BE2C (cell line): Measurements from ENCODE around the gene ISYNA1.

Experiments
- DNase-seq: peaks from one replicate; pipeline ENCODE4 v3.0.0-alpha.2; 2020
- H3K27me3 ChIP-seq: fragments of 250-450 bp; sonication (Bioruptor Pico); 2 replicates; pipeline ENCODE4 v1.5.1; 2020; ENCODE audit warnings: mild to moderate bottlenecking
- H3K36me3 ChIP-seq: fragments of 250-450 bp; sonication (Bioruptor Pico); 2 replicates; pipeline ENCODE4 v1.5.1; 2020; ENCODE audit warnings: mild to moderate bottlenecking
- H3K4me1 ChIP-seq: fragments of 250-450 bp; sonication (Bioruptor Pico); 2 replicates; pipeline ENCODE4 v1.5.1; 2020
- H3K4me3 ChIP-seq: 2 replicates; pipeline ENCODE4 v1.5.1; 2011; ENCODE audit warnings: low read depth, low read length
- H3K9me3 ChIP-seq: fragments of 250-450 bp; sonication (Bioruptor Pico); 2 replicates; pipeline ENCODE4 v1.5.1; 2020
- TF ChIP-seq, protein P1 (sequence below): IDR thresholded peaks from 2 replicates; pipeline ENCODE4 v1.5.1; 2012; ENCODE audit warnings: mild to moderate bottlenecking, low read depth, low read length

ISYNA1 gene

DNA sequence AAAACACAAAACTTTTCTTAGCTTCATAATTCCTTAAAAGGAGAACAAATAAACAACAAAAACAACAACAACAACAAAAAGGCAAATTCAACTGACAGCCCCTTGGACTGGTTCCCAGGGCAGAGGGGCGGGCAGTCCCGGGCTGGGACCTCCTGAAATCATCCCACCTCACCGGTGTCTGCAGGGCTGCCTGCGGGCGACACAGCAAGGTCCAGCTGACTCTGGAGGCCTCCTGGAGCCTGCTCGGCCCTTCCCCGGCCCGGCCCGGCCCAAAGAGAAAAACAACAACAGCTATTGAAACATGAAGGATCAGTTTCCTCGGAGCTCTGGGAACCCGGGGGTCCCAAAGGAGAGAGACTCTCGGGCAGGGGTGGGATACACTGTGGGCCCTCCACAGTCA lies 5.0 kb upstream of the ISYNA1 start:
- Histone ChIP-seq H3K9me3 (no peaks in the 10 kb centered on the region), H3K4me3 (no peak overlapping the region), H3K27me3 (no peaks in the 10 kb centered on the region), H3K4me1 (no peaks in the 10 kb centered on the region), H3K36me3 (peaks cover 18% of the 10 kb centered on the region)
- TF ChIP-seq, protein P1, sequence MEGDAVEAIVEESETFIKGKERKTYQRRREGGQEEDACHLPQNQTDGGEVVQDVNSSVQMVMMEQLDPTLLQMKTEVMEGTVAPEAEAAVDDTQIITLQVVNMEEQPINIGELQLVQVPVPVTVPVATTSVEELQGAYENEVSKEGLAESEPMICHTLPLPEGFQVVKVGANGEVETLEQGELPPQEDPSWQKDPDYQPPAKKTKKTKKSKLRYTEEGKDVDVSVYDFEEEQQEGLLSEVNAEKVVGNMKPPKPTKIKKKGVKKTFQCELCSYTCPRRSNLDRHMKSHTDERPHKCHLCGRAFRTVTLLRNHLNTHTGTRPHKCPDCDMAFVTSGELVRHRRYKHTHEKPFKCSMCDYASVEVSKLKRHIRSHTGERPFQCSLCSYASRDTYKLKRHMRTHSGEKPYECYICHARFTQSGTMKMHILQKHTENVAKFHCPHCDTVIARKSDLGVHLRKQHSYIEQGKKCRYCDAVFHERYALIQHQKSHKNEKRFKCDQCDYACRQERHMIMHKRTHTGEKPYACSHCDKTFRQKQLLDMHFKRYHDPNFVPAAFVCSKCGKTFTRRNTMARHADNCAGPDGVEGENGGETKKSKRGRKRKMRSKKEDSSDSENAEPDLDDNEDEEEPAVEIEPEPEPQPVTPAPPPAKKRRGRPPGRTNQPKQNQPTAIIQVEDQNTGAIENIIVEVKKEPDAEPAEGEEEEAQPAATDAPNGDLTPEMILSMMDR, result no peak
- DNase-seq, result no peak

DNA sequence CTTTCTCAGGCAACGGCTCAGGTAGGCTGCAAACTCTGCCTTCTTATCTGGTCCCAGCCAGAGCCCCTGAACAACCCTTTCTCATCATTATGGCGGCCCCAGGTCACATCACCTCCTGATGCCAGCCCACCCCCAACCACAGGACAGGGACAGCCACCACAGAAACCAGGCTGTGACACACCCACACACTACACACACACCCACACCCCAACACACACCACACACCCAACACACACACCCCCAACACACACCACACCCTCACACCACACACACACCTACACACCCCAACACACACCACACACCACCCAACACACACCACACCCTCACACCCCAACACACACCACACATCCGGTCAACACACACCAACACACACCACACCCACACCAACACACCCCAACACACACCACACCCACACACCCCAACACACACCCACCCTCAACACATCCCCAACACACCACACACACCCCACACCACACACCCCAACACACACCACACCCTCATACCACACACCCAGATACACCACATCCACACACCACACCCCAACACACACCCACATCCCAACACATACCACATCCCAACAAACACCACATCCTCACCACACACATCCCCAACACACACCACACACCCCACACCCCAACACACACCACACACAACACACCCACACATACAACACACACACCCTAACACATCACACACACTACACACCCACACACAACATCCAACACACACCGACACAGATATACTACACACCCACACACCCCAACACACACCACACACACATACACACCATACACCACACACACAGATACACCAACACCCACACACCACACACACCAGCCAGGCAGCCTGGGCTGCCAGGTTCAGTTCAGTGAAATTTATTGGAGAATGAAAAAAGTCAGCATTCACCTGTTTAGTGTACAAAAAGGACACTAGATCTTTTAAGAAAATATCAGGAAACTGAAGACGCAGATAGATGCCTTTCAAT lies 4.2 kb upstream of the ISYNA1 start:
- H3K4me1 ChIP-seq, result no peaks in the 10 kb centered on the region
- H3K27me3 ChIP-seq, result no peaks in the 10 kb centered on the region
- H3K36me3 ChIP-seq, result peaks cover 18% of the 10 kb centered on the region
- no peak for DNase-seq
- H3K9me3 ChIP-seq, result no peaks in the 10 kb centered on the region
- TF ChIP-seq, protein P1, result no peak
- no peak overlapping the region for H3K4me3 ChIP-seq

DNA sequence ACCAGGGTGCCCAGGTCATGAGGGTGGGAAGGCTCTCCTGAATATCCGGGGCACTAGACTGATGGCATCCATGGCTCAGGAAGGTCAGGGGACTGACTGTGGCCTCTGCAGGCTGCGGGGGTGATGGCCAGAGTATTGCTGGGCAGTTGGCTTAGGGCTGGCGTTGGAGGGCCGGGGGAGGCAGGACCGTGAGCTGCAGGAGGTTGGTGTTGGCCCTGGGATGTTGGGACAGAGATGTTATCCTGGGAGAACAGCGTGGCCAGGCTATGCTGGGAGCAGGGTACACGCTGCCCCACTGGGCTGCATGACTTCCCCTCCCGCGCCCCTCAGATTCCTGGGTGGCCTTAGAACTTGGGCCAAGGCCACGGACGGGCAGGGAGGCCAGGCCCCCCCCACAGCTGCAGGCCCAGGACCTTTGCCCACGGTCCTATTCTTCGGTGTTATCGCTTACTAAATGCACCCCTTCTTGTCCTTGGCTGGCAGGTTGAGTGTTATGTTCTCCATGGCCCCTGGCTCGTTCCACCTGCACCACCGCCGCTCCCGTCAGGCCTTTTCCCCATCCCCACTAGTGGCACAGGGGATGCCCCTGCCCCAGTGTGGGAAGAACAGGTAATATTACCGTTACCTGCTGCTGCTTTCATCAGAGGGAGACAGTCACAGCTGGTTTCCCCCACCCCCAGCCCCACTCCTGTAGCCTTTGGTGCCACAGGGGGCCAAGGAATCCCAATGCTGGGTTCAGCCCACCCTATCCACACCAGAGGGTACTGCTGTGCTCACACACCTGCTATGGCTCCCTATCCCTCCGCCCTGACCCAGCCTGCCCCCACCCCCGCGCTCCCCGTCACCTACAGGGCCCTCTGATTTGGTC lies 3.2 kb upstream of the ISYNA1 start:
- no peaks in the 10 kb centered on the region for H3K27me3 ChIP-seq
- no peak overlapping the region for H3K4me3 ChIP-seq
- H3K9me3 ChIP-seq, result no peaks in the 10 kb centered on the region
- H3K4me1 ChIP-seq, result peaks cover 5% of the 10 kb centered on the region
- H3K36me3 ChIP-seq, result peaks cover 18% of the 10 kb centered on the region
- no peak for DNase-seq
- TF ChIP-seq, protein P1, result no peak

DNA sequence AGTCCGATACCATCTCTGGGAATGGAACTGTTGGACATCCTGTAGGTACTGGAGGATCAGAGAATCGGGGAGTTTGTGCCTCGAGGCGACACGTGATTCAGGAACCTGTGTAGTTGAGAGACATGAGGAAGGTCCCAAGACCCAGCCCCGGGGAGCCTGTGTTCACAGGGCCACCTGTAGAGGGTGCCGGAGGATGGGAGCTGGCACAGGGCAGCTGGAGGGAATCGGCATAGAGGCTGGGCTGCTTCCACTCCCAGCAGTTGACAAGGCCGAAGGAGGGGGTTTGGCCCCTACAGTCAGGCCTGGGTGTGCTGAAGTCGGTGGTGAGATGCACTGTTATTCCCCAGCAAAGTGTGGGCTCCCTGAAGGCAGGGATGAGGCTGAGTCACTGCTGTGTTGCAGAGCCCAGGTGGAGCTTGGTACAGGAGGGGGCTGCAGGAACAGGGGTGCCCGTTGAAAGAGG lies 2.5 kb upstream of the ISYNA1 start:
- Histone ChIP-seq H3K36me3 (peaks cover 20% of the 10 kb centered on the region), H3K4me3 (no peak overlapping the region), H3K27me3 (no peaks in the 10 kb centered on the region), H3K4me1 (peaks cover 5% of the 10 kb centered on the region), H3K9me3 (no peaks in the 10 kb centered on the region)
- DNase-seq, result peak; percentile 60
- TF ChIP-seq, protein P1, result peak; percentile 57

DNA sequence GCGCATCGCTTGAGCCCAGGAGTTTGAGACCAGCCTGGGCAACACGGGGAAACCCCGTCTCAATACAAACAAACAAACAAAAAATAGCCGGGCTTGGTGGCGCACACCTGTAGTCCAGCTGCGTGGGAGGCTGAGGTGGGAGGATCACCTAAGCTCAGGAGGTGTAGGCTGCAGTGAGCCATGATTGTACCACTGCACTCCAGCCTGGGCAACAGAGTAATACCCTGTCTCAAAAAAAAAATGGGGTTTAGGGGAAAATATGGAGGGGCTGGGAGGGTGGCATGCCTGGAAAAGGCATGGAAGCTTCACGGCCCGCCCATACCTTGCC lies 1.9 kb upstream of the ISYNA1 start:
- TF ChIP-seq, protein P1, result no peak
- peaks cover 5% of the 10 kb centered on the region for H3K4me1 ChIP-seq
- H3K36me3 ChIP-seq, result peaks cover 25% of the 10 kb centered on the region
- H3K9me3 ChIP-seq, result no peaks in the 10 kb centered on the region
- no peak for DNase-seq
- no peak overlapping the region for H3K4me3 ChIP-seq
- no peaks in the 10 kb centered on the region for H3K27me3 ChIP-seq
